Mucosa of gallbladder (tissue), 1 donor: ENCODE measurements around the gene MT1B. TPM values are rescaled to one million over a fixed set of nuclear protein-coding genes. Genes with fewer than 3 reads are reported as not detected.
"Not testable (repeated sequence)": the region's sequence is repeated elsewhere in the genome, so short reads cannot be mapped to it uniquely, and the experiment has no call there.

Source experiments
- DNase-seq: peaks from one replicate; pipeline ENCODE4 v3.0.0-alpha.2; 2020; ENCODE audit warnings: low spot score
- total RNA-seq: library from RNA; stranded (reverse); gene quantifications from one replicate; pipeline ENCODE4 v1.2.1, GENCODE V29; 2021
- donor health status: DM: no; HTN: no; CAD: no.

The MT1B gene
- total RNA-seq, 1 donor from 2014 or later = not detected

DNA sequence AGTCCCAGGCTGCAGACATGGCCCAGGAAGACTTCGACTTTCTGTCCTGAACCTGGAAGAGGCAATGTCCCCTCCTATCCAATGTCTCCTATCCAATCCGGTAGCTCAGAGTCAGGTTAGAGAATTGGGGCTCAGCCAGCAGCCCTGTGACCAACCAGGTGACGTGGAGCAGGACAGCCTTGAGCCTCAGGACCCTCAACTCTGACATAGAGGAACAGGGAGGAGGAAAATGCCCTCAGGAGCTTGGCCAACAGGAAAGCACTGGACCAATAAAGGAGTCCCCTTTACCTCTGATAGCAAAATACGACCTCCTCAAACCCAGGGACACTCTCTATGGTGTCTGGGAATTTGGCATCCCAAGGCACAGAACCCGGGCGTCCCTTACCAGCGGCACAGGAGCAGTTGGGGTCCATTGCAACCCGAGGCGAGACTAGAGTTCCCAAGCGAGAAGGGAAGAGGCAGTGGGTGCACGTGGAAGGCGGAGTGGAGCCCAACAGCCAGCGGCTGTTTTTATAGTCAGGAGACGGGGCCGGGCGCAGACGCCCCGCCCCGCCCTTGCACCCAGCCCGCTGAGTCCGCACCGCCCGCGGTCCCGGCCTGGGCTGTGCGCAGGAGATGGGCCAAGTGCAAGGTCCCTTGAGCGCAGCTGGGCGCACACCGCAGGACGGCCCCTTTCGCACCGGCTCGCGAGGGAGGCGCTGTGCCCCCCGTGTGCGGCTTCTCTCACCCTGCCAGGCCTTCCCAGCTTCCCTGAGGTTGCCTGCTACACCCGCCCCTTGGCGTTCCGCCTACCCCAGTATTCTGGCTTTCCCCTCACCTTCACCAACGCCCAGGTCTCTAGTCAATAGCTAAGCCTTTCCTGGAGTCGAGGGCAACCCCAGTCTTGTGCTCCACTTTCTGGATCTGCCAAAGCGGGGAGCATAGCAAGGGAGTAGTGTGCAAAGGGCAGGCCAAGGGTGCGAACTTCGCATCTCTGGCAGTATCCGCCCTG is 16.2 kb downstream of the MT1B start, which contains the start of gene MT1G:
Gene MT1G (minus strand): TSS at position 485 of the 991 bp plus-strand sequence. CDS start 72 bp downstream, at position 413.
- DNase-seq = peak; percentile 42

DNA sequence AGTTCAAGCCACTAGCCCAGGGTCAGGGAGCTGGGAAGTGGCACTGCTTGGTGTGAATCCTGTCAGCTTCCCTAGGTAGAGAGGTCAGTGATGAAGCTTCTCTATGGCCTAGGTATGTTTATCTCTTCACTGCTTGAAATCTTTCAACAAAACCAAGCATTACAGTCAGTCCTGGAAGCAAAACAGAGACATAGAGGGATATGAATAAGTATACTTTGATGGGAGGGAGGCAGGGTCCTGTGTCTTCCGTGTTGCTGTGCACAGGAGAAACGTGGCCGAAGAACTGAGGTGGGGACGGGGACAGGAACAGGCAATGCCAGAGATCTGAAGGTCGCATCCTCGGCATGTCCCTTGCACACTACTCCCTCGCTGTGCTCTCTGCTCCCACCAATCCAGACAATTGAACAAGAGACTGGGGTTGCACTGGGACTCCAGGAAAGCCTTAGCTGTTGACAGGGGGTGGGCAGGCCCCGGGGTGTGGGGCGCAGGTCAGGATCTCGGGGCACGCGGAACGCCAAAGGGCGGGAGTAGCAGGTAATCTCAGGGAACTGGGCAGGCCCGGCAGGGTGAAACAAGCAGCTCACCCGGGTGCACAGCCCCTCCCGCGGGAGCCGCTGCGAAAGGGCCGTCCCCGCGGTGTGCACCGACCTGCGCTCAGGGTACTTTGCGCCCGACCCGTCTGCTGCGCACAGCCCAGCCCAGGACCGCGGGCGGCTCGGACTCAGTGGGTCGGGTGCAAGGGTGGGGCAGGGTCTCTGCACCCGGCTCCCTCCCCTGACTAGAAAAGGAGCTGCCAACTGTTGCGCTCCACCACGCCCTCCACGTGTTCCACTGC is 17.5 kb downstream of the MT1B start, which contains the start of gene MT1H:
Gene MT1H (plus strand): TSS at position 810 of the 835 bp plus-strand sequence. CDS start 71 bp downstream, outside the sequence.
- DNase-seq = no peak

DNA sequence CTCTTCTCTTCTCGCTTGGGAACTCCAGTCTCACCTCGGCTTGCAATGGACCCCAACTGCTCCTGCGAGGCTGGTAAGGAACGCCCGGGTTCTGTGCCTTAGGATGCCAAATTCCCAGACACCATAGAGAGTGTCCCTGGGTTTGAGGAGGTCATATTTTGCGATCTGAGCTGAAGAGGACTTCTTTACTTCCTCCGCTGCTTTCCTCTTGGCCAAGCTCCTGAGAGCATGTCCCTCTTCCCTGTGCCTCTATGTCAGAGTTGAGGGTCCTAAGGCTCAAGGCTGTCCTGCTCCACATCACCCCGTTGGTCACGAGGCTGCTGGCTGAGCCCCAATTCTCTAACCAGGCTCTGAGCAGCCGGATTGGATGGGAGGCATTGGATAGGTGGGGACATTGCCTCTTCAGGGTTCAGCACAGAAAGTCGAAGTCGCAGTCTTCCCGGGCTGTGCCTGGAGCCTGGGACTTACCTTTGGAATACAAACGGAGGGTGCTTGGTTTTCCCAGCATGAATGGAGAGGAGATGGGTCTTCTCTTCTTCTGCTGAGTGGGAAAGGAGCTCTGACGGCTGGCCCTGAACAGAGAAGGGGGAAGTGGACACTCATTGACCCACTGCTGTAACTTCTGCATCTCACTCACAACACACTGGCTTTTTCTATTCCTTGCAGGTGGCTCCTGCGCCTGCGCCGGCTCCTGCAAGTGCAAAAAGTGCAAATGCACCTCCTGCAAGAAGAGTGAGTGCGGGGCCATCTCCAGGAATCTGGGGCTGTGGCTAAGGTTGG is 18.3 kb downstream of the MT1B start:
- DNase-seq = no peak

DNA sequence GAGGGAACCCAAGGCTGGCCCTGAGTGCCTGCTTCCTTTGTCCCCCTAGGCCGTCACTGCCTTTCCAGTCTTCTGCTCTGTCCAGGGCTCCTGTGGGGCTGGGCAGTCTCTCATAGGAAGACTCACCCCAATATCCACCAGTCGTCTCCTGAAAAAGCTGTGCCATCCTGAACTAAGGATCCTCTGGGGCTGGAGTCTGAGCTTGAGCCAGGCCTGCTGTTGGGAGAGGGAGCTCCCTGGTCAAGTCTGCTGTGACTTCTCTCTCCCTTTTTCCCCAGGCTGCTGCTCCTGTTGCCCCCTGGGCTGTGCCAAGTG is 18.9 kb downstream of the MT1B start:
- no peak for DNase-seq

DNA sequence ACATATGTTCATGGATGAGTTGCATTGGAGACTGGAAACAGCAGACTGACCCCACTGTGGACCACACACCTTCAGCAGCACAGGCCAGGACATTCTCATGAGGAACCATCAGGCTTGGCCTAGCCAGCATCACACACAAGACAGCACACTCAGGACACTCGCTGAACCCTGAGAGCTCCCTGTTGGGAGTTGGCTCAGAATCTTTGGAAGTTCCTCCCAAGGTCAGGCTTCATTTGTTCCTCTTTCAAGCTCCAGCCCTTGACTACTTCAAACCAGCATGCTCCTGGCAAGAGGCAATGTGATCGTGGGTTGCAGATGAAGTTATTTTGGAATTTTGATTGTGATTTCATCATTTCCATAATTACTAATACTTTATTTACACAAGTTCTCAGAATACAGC is 20.0 kb downstream of the MT1B start:
- DNase-seq = not testable (repeated sequence)

DNA sequence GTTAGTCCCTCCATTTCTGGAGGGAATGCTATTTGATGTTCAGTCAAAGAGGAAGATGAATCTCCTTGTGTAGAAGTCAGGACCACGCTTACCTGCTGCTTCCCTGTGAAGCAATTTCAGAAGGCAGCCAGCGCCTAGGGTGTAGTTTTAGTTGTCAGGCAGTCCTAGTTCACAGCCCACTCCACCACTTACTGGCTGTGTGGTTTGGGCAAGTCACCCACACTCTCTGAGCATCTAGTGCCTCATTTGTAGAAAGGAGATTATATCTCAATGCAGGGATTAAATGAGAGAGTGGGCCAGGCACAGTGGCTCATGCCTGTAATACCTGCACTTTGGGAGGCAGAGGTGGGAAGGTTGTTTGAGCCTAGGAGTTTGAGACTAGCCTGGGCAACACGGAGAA is 20.5 kb downstream of the MT1B start:
- not testable (repeated sequence) for DNase-seq

DNA sequence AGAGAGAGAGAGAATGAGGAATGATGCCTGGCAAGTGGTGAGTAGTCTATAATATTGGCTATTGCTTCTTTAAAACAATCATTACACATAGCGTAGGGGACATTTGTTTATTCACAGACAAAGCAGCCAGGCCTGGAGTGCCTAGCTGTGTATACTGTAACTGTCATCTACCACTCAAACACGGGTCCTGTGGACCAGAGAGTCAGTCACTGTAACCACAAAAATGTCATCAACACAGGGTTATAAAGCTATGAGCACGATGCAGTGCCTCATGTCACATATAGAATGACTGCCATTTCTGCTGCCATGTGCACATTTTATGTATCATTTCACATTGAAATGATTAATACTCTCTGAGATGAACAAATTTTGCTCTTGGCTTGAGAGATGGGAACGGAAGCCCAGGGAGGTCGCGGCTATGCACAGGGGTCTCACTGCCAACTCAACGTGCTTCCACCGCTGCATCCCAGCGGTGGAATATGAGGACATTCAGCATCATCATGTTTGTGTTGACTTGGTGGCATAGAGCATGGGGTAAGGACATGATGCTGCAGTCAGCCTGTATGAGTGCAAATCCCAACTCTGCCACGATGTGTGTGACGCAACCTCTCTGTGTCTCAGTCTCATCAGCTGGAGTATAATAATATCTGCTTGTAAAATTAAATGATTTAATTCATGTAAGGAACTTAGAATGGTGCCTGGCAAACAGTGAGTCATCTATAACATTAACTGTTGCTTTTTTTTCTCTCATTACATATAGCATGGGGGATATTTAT is 21.3 kb downstream of the MT1B start:
- DNase-seq = no peak

DNA sequence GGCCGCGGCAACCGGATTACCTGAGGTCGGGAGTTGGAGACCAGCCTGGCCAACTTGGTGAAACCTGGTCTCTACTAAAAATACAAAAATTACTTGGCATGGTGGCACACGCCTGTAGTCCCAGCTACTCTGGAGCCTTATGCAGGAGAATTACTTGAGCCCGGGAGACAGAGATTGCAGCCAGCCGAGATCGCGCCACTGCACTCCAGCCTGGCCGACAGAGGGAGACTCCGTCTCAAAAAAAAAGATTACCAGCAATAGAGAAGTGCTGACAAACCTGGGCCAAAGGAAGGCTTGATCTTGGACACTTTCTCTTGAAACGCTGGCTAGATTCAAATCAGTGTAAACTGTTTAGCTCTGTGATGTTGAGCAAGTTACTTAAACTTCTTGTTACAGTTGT is 22.2 kb downstream of the MT1B start:
- DNase-seq = no peak

DNA sequence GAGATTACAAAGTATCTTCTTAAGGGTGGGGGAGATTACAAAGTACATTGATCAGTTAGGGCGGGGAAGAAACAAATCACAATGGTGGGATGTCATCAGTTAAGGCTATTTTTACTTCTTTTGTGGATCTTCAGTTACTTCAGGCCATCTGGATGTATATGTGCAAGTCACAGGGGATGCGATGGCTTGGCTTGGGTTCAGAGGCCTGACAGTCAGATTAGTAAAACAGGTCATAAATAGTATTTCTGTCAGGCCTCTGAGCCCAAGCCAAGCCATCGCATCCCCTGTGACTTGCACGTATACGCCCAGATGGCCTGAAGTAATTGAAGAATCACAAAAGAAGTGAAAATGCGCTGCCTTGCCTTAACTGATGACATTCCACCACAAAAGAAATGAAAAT is 22.9 kb downstream of the MT1B start:
- DNase-seq = not testable (repeated sequence)

DNA sequence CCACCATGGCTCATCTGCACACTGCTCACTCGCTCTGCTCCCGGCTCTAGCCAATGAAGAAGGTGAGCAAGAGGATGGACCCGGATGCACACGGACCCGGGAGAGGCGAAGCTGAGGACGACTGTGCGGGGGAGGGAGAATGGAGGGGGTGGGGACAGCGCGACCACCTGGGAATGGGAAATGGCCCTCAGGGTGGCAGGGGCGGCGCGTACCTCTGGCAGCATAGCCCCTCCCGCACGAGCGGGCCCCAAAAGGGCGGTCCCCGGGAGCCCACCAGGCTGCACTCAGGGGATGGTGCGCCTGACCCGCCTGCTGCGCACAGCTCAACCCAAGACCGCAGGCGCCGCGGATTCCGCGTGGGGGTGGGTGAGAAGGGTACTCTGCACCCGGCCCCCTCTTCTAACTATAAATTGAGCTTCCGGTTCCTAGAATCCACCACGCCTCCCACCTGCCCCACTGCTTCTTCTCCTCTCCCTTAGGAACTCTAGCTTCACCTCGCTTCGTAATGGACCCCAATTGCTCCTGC is 24.1 kb downstream of the MT1B start:
- no peak for DNase-seq

DNA sequence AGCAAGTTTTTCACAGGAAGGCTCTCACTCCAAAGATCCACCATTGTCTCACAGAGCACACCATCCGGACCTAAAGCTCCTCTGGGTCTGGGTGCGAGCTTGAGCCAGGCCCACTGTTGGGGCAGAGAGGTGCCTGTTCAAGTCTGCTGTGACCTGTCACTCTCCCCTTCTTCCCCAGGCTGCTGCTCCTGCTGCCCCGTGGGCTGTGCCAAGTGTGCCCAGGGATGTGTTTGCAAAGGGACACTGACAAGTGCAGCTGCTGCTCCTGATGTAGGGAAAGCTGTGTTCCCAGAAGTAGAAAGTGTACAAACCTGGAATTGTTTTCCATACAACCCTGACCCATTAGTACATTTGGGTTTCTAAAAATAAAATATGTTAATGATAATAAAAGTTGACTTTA is 25.8 kb downstream of the MT1B start:
- no peak for DNase-seq

DNA sequence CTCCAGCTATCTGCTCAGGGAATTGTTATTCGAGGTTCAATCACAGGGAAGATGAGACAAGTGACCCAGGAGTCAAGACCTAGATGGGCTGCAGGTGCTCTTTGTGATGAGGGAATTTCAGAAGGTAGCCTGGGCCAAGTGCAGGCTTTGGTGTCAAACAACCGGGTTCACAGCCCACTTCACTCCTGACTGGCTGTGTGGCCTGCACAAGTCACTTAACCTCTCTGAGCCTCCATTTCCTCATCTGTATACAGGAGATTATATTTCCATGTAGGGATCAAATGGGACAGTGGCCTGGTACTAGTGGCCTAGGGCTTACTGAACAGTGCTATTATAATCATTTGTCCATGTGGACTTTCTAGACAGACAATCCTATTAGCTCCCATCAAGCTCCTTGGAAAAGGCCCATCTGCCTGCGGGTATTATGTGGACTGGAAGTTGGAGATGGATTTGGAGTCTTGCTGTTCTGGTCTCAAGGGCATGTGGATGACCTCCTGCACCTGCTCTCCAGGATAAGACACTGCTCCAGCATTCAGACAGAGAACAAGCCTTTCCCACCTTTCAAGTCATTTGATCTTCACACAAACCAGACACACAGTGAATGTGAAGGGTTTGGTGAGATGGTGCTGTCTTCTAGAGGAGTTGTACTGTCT is 27.5 kb downstream of the MT1B start:
- no peak for DNase-seq

DNA sequence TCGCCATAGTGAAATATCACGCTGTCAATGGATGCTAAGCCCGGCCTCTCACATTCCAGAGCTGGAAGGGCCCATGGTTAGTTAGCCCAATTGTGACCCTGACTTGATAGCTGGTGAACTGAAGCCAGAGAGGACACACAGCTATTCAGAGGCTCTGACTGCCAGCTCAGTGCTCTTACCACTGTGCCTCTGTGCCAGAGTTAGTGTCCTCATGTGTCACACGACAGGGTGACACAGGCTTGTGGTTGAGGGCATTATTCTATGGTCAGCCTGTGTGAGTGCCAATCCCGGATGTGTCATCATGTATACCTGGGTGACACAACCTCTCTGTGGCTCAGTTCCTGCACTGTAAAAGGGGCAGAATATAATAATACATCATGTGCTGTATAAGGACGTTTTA is 28.1 kb downstream of the MT1B start:
- no peak for DNase-seq

DNA sequence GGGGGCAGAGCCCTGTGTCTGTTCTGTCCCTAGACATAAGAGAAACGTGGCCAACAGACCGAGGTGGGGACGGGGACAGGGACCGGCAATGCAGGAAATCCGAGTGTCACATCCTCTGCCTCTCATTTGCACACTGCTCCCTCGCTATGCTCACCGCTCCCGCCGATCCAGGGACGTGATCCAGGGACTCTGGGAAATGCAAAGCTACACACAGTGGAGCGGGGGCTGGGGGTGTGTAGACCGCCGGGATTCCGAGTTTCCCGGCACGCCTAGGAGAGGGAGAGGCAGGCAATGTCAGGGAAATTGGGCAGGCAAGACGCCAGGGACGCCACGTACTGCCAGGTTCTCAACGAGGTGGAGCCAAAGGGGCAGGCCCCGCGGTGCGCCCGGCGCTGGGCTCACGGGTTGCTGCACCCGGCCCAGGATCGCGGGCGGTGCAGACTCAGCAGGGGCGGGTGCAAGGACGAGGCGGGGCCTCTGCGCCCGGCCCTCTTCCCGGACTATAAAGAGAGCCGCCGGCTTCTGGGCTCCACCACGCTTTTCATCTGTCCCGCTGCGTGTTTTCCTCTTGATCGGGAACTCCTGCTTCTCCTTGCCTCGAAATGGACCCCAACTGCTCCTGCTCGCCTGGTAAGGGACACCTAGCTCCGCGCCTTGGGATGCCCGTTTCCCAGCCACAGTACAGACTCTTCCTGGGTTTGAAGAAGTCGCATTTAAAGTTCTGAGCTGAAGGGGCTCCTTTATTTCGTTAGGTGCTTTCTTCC is 30.4 kb downstream of the MT1B start, which contains the start of gene MT1X:
Gene MT1X (plus strand): TSS at position 532 of the 764 bp plus-strand sequence. CDS start 71 bp downstream, at position 603.
- DNase-seq = peak; percentile 92

DNA sequence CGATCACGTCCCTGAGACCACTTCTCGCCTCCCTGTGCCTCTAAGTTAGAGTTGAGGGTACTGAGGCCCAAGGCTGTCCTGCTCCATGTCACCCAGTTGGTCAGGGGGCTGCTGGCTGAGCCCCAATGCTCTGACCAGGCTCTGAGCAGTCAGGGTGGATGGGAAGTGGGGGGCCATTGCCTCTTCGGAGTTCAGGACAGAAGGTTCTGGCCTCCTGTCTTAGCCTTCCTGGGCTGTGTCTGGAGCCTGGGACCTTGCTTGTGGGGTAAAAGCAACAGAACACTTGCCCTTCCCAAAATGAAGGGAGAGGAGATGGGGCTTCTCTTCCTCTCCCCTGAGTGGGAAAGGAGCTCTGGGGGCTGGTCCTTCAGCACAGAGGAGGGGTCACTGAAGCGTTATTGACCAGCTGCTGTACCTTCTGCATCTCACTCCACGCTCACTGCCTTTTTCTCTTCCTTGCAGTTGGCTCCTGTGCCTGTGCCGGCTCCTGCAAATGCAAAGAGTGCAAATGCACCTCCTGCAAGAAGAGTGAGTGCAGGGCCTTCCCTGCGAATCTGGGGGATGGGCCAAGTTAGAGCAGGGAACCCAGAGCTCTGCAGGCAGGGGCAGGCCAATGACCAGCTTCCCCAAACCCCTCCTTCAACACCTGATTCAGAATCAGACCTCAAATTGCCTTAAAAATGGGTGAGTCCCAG is 31.2 kb downstream of the MT1B start:
- DNase-seq = no peak

DNA sequence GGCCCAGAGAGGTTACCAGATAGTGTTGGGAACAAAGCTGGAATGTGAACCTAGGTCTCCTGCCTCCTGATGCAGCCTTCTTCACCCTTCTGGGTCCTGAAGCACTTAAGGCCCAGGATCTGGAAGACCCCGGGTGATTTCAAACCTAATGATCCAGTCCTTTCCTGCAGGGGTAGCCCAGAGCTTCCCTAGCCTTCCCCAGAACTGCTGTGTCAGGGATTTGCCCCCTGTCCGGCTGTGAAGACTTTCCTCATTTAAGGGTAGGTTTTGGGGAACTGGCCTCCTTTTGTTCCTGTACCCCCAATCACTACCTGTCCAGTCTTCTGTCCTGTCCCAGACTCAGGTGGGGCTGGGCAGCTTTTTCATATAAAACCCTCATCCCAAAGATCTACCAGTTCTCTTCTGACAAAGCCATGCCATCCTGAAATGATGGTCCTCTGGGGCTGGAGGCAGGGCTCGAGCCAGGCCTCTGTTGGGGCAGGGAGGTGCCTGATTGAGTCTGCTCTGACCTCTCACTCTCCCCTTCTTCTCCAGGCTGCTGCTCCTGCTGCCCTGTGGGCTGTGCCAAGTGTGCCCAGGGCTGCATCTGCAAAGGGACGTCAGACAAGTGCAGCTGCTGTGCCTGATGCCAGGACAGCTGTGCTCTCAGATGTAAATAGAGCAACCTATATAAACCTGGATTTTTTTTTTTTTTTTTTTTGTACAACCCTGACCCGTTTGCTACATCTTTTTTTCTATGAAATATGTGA is 31.9 kb downstream of the MT1B start:
- DNase-seq = no peak

DNA sequence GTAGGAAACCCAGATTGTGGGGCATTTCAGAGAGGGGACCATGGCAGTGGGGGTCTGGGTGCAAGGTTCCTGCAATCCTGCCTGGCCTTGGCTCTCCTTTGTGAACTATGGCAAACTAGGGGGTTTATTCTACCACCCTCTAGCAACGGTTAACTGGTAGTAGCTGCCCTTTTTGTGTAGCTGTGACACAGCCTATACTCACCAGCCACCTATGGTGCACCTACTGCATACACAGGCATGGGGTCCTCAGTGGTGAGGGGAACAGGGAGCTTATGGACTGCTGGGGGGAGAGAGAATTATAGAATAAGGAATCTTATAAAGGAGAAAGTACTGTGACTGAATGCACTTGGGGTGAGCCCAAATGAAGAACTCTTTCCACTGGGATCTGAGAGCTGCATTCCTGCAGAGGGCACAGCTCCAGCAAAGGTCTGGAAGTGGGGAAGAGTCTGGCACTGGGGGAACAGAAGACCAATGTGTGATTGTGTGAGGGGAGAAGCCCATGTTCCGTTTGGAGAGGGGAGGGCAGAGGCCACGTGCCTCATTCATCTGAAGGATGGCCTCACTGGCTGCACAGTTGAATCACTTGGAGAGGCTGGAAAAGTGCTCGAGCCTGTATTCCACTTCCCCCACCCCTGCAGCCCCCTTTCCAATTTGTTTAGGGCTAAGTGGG is 32.7 kb downstream of the MT1B start:
- no peak for DNase-seq
